Measurements from ENCODE around the gene CPNE1. TPM values are rescaled to one million over a fixed set of nuclear protein-coding genes. Genes with fewer than 3 reads are reported as not detected.

Gene CPNE1
- total RNA-seq, 2 donors from 2014 or later = 125 to 126 TPM

GRCh38 chr20:35601990-35602389 is 62.7 kb downstream of the CPNE1 start:
- Histone ChIP-seq H3K36me3 (no peaks in the 10 kb centered on the region), H3K27me3 (replicated peaks; ENCODE audit: insufficient read depth) (no peaks in the 10 kb centered on the region), H3K9me3 (no peaks in the 10 kb centered on the region), H3K27ac (no peak overlapping the region), H3K4me3 (peak overlapping the region; percentile 79), H3K4me1 (ENCODE audit: control insufficient read depth in 1 of 2, low read depth in 2 of 2) (peaks cover 13 to 19% of the 10 kb centered on the region in 2 donors)
- no peak for DNase-seq (ENCODE audit: low spot score)
- no peak for TF ChIP-seq CTCF (IDR thresholded peaks at IDR 0.05)
- no peak for ATAC-seq (ENCODE audit: insufficient number of reproducible peaks, low FRiP score, low read depth)

- H3K27me3 ChIP-seq (replicated peaks; ENCODE audit: insufficient read depth) = no peaks in the 10 kb centered on the region
- no peak for ATAC-seq (ENCODE audit: insufficient number of reproducible peaks, low FRiP score, low read depth)
- peak; percentile 36 for TF ChIP-seq CTCF (IDR thresholded peaks at IDR 0.05)
- peak overlapping the region; percentile 79 for H3K4me3 ChIP-seq
- H3K9me3 ChIP-seq = no peaks in the 10 kb centered on the region
- no peaks in the 10 kb centered on the region for H3K36me3 ChIP-seq
- DNase-seq (ENCODE audit: low spot score) = no peak
- no peak overlapping the region for H3K27ac ChIP-seq
- peaks cover 13 to 19% of the 10 kb centered on the region in 2 donors for H3K4me1 ChIP-seq (ENCODE audit: control insufficient read depth in 1 of 2, low read depth in 2 of 2)
Measured at GRCh38 chr20:35600993-35601973, 63.4 kb downstream of the CPNE1 start.

GRCh38 chr20:35600176-35600992 is 64.3 kb downstream of the CPNE1 start:
- Histone ChIP-seq H3K36me3 (no peaks in the 10 kb centered on the region), H3K9me3 (no peaks in the 10 kb centered on the region), H3K27ac (no peak overlapping the region), H3K27me3 (replicated peaks; ENCODE audit: insufficient read depth) (no peaks in the 10 kb centered on the region), H3K4me3 (peak overlapping the region; percentile 79), H3K4me1 (ENCODE audit: control insufficient read depth in 1 of 2, low read depth in 2 of 2) (peaks cover 13 to 19% of the 10 kb centered on the region in 2 donors)
- DNase-seq (ENCODE audit: low spot score) (no peak), ATAC-seq (ENCODE audit: insufficient number of reproducible peaks, low FRiP score, low read depth) (no peak)
- no peak for TF ChIP-seq CTCF (IDR thresholded peaks at IDR 0.05)

GRCh38 chr20:35599776-35600120 is 65.0 kb downstream of the CPNE1 start:
- no peaks in the 10 kb centered on the region for H3K9me3 ChIP-seq
- DNase-seq (ENCODE audit: low spot score) (no peak), ATAC-seq (ENCODE audit: insufficient number of reproducible peaks, low FRiP score, low read depth) (no peak)
- H3K27ac ChIP-seq = no peak overlapping the region
- peaks cover 13 to 19% of the 10 kb centered on the region in 2 donors for H3K4me1 ChIP-seq (ENCODE audit: control insufficient read depth in 1 of 2, low read depth in 2 of 2)
- no peak for TF ChIP-seq CTCF (IDR thresholded peaks at IDR 0.05)
- H3K4me3 ChIP-seq = no peak overlapping the region
- H3K36me3 ChIP-seq = no peaks in the 10 kb centered on the region
- H3K27me3 ChIP-seq (replicated peaks; ENCODE audit: insufficient read depth) = no peaks in the 10 kb centered on the region

All from thoracic aorta (tissue), 2 donors.